HFF-Myc (cell line): ENCODE results near the gene RNF223.
A peak's percentile ranks its signal among the peaks of the same experiment; 100 is the strongest.
"Not testable (repeated sequence)": the region's sequence is repeated elsewhere in the genome, so short reads cannot be mapped to it uniquely, and the experiment has no call there.

Experiments
- DNase-seq: peaks from one replicate; pipeline ENCODE4 v3.0.0-alpha.2; 2011; ENCODE audit warnings: low read depth; ENCODE audit errors: extremely low read depth
- H3K4me3 ChIP-seq: replicated peaks from 2 replicates; pipeline ENCODE4 v1.5.1; 2011; ENCODE audit warnings: low read depth, mild to moderate bottlenecking, control low read depth, low read length
- CTCF ChIP-seq: IDR thresholded peaks from 2 replicates; pipeline ENCODE4 v1.5.1; 2012; ENCODE audit warnings: mild to moderate bottlenecking, low read depth, low read length, control low read depth; ENCODE audit errors: missing control alignments

RNF223 gene

GRCh38 chr1:1069711-1070676 lies 4.1 kb downstream of the RNF223 start:
- no peak for DNase-seq
- no peak for TF ChIP-seq CTCF
- peak overlapping the region; percentile 47 for H3K4me3 ChIP-seq

- H3K4me3 ChIP-seq = peak overlapping the region; percentile 47
- DNase-seq = no peak
- no peak for TF ChIP-seq CTCF
Observed at GRCh38 chr1:1069056-1069710, 4.9 kb downstream of the RNF223 start.

GRCh38 chr1:1068517-1069055 lies 5.5 kb downstream of the RNF223 start:
- H3K4me3 ChIP-seq = peak overlapping the region; percentile 47
- DNase-seq = no peak
- no peak for TF ChIP-seq CTCF

- no peak for TF ChIP-seq CTCF
- DNase-seq = no peak
- H3K4me3 ChIP-seq = 0 out of 2 replicates have a peak overlapping the region, but pooled peaks have one; percentile 47
Observed at GRCh38 chr1:1067860-1068516, 6.1 kb downstream of the RNF223 start.

GRCh38 chr1:1067284-1067859 lies 6.7 kb downstream of the RNF223 start:
- H3K4me3 ChIP-seq = no peak overlapping the region
- DNase-seq = no peak
- no peak for TF ChIP-seq CTCF

- no peak for DNase-seq
- TF ChIP-seq CTCF = no peak
- no peak overlapping the region for H3K4me3 ChIP-seq
Observed at GRCh38 chr1:1066403-1067283, 7.5 kb downstream of the RNF223 start.

GRCh38 chr1:1065940-1066304 lies 8.2 kb downstream of the RNF223 start:
- DNase-seq, H3K4me3 ChIP-seq: not testable (repeated sequence)
